ENCODE data around the gene MS4A8.
"Not testable (repeated sequence)": the region's sequence is repeated elsewhere in the genome, so short reads cannot be mapped to it uniquely, and the experiment has no call there.

The MS4A8 gene
- 0 to 0.26 (median 0) reads per million in 18 experiments for total RNA-seq

- DNase-seq: no peak
Observed at GRCh38 chr11:60699284-60699691, at the start of gene MS4A8. Gene MS4A8 (plus strand): TSS chr11:60699612. CDS start chr11:60700861, 1,249 bp downstream.

- no peak for DNase-seq
Observed at GRCh38 chr11:60657888-60658287, 41.5 kb upstream of the MS4A8 start.

- no peak for DNase-seq
Observed at GRCh38 chr11:60658409-60658808, 41.0 kb upstream of the MS4A8 start.

- no peak for DNase-seq
Observed at GRCh38 chr11:60672255-60672654, 27.2 kb upstream of the MS4A8 start.

GRCh38 chr11:60678231-60678630, 21.2 kb upstream of the MS4A8 start:
- not testable (repeated sequence) for DNase-seq

GRCh38 chr11:60679879-60680278, 19.5 kb upstream of the MS4A8 start:
- DNase-seq: no peak

- DNase-seq: no peak
Observed at GRCh38 chr11:60680455-60681119, 18.8 kb upstream of the MS4A8 start.

- not testable (repeated sequence) for DNase-seq
Observed at GRCh38 chr11:60684541-60684848, 14.9 kb upstream of the MS4A8 start.

GRCh38 chr11:60691661-60692060, 7.8 kb upstream of the MS4A8 start:
- no peak for DNase-seq

- no peak for DNase-seq
Observed at GRCh38 chr11:60699936-60700335, 524 bp downstream of the MS4A8 start.

- DNase-seq: no peak
Observed at GRCh38 chr11:60700689-60701468, 1.5 kb downstream of the MS4A8 start.

- no peak for DNase-seq
Observed at GRCh38 chr11:60701469-60701818, 2.0 kb downstream of the MS4A8 start.

- no peak for DNase-seq
Observed at GRCh38 chr11:60703374-60703773, 4.0 kb downstream of the MS4A8 start.

- no peak for DNase-seq
Observed at GRCh38 chr11:60705895-60706294, 6.5 kb downstream of the MS4A8 start.

- no peak for DNase-seq
Observed at GRCh38 chr11:60706931-60707330, 7.5 kb downstream of the MS4A8 start.

GRCh38 chr11:60710482-60710881, 11.1 kb downstream of the MS4A8 start:
- no peak for DNase-seq

GRCh38 chr11:60711276-60711675, 11.9 kb downstream of the MS4A8 start:
- DNase-seq: no peak

- not testable (repeated sequence) for DNase-seq
Observed at GRCh38 chr11:60713423-60713822, 14.0 kb downstream of the MS4A8 start.

GRCh38 chr11:60717956-60718355, 18.5 kb downstream of the MS4A8 start:
- no peak for DNase-seq

- DNase-seq: no peak
Observed at GRCh38 chr11:60718524-60719316, 19.3 kb downstream of the MS4A8 start.

GRCh38 chr11:60719391-60719790, 20.0 kb downstream of the MS4A8 start:
- no peak for DNase-seq

- DNase-seq: no peak
Observed at GRCh38 chr11:60720460-60720859, 21.0 kb downstream of the MS4A8 start.

GRCh38 chr11:60724420-60724819, 25.0 kb downstream of the MS4A8 start, which contains the start of gene MS4A18:
Gene MS4A18 (plus strand): TSS chr11:60724720.
- no peak for DNase-seq

- DNase-seq: no peak
Observed at GRCh38 chr11:60725592-60725991, 26.2 kb downstream of the MS4A8 start.
